K562 (cell line): Measurements from ENCODE around the gene SPEM3. TPM values are rescaled to one million over a fixed set of nuclear protein-coding genes. Genes with fewer than 3 reads are reported as not detected.
A peak's percentile ranks its signal among the peaks of the same experiment; 100 is the strongest.

Experiments used
- CBFA2T3 ChIP-seq: fragments of 450-650 bp; IDR thresholded peaks from 2 replicates; pipeline ENCODE4 v1.6.1; 2017
- ETV5 ChIP-seq: sonication (generic); formaldehyde crosslinking; IDR thresholded peaks from 2 replicates; pipeline ENCODE4 v1.4.0; 2020; ENCODE audit warnings: low read depth, mild to moderate bottlenecking, missing genetic modification reagents
- FOXK2 ChIP-seq, 2 experiments: fragments of 450-650 bp; IDR thresholded peaks in 1 of 2; conservative IDR thresholded peaks in 1 of 2; 2 replicates each; pipeline ENCODE4 v1.6.1; 2016; ENCODE audit warnings: low read depth in 2 of 2, mild to moderate bottlenecking in 1 of 2
- KAT7 ChIP-seq: sonication (generic); formaldehyde crosslinking; IDR thresholded peaks from 2 replicates; pipeline ENCODE4 v1.8.0; 2022; ENCODE audit warnings: missing genetic modification reagents, mild to moderate bottlenecking, borderline replicate concordance
- MTA2 ChIP-seq: fragments of 450-650 bp; IDR thresholded peaks from 2 replicates; pipeline ENCODE4 v1.6.1; 2016; ENCODE audit warnings: low read depth
- MTF1 ChIP-seq: fragments of 250-450 bp; sonication (Bioruptor Pico); IDR thresholded peaks from 2 replicates; pipeline ENCODE4 v1.9.0; 2021; ENCODE audit warnings: moderate library complexity, mild to moderate bottlenecking, inconsistent platforms, borderline replicate concordance
- POLR2AphosphoS5 ChIP-seq: IDR thresholded peaks from 2 replicates; pipeline ENCODE4 v1.6.1; 2011; ENCODE audit warnings: mild to moderate bottlenecking, low read depth, low read length, moderate library complexity; ENCODE audit not compliant: control insufficient read depth, insufficient read depth
- PTTG1 ChIP-seq: fragments of 450-650 bp; IDR thresholded peaks from 2 replicates; pipeline ENCODE4 v1.6.1; 2016; ENCODE audit warnings: low read depth, mild to moderate bottlenecking, missing genetic modification characterization, missing compliant biosample characterization
- SMARCA5 ChIP-seq: fragments of 450-650 bp; IDR thresholded peaks from 2 replicates; pipeline ENCODE4 v1.6.1; 2016
- STAT5A ChIP-seq: IDR thresholded peaks from 2 replicates; pipeline ENCODE4 v1.6.1; 2012; ENCODE audit warnings: low read length, inconsistent platforms, borderline replicate concordance
- YY1 ChIP-seq, 3 experiments: IDR thresholded peaks; 2 replicates each; pipeline ENCODE4 v1.6.1; 2011; ENCODE audit warnings: low read length in 2 of 3, mild to moderate bottlenecking in 2 of 3, moderate library complexity in 2 of 3, borderline replicate concordance in 1 of 3, control low read depth in 1 of 3, low read depth in 1 of 3; ENCODE audit not compliant: insufficient read depth in 3 of 3, insufficient replicate concordance in 2 of 3, control insufficient read depth in 1 of 3, insufficient read length in 1 of 3; ENCODE audit errors: extremely low read depth in 1 of 3
- ZNF79 ChIP-seq: fragments of 250-450 bp; sonication (Bioruptor Pico); IDR thresholded peaks from 2 replicates; pipeline ENCODE4 v1.4.0; 2020; ENCODE audit warnings: low read depth, mild to moderate bottlenecking, moderate library complexity
- polyA plus RNA-seq, 8 experiments: library from polyadenylated mRNA; depleted of rRNA in 4 of 8; stranded (reverse) in 5 of 8; unstranded in 3 of 8; fragments of >200 nt; fragmentation: Nextera tagmentation in 2 of 8; fragmentation: Illumina TruSeq in 1 of 8; extraction: Ambion mirVana in 2 of 8; extraction: Trizol in 1 of 8; gene quantifications; 2 replicates each; pipeline versions ENCODE4 v1.2.1 to v1.2.3, GENCODE V29; 2011 to 2014; ENCODE audit warnings: inconsistent platforms in 1 of 8, missing spikeins in 1 of 8
- total RNA-seq, 7 experiments: library from RNA; depleted of rRNA in 6 of 7; stranded (reverse); fragments of >200 nt in 6 of 7; fragmentation: Illumina TruSeq in 2 of 7; extraction: Trizol in 2 of 7; gene quantifications; 2 replicates each; pipeline versions ENCODE4 v1.2.1 to v1.2.3, GENCODE V29; 2011 to 2021; ENCODE audit warnings: low replicate concordance in 1 of 7
- TF ChIP-seq, protein P1 (sequence below): fragments of 200-800 bp; sonication (Bioruptor generic); IDR thresholded peaks from 2 replicates; pipeline ENCODE4 v1.6.1; 2017; ENCODE audit warnings: missing genetic modification characterization, missing compliant biosample characterization
- TF ChIP-seq, protein P2 (sequence below): fragments of 450-650 bp; formaldehyde crosslinking; IDR thresholded peaks from 2 replicates; pipeline ENCODE4 v1.4.0; 2022; ENCODE audit warnings: missing genetic modification characterization
- TF ChIP-seq, protein P3 (sequence below): fragments of 450-650 bp; IDR thresholded peaks from 2 replicates; pipeline ENCODE4 v1.6.1; 2018; ENCODE audit not compliant: partially characterized antibody
- TF ChIP-seq, protein P4 (sequence below): fragments of 200-800 bp; sonication (Bioruptor generic); IDR thresholded peaks from 2 replicates; pipeline ENCODE4 v1.6.1; 2017; ENCODE audit warnings: missing genetic modification characterization, missing compliant biosample characterization
- TF ChIP-seq, protein P5 (sequence below): sonication (generic); formaldehyde crosslinking; IDR thresholded peaks from 2 replicates; pipeline ENCODE4 v1.8.0; 2022; ENCODE audit warnings: missing genetic modification reagents, mild to moderate bottlenecking, moderate library complexity, borderline replicate concordance

The SPEM3 gene
- total and polyA plus RNA-seq, 9 of the 15 experiments (the other 6 are each of a cell fraction or from before 2014, with no cell fraction given), result not detected

DNA sequence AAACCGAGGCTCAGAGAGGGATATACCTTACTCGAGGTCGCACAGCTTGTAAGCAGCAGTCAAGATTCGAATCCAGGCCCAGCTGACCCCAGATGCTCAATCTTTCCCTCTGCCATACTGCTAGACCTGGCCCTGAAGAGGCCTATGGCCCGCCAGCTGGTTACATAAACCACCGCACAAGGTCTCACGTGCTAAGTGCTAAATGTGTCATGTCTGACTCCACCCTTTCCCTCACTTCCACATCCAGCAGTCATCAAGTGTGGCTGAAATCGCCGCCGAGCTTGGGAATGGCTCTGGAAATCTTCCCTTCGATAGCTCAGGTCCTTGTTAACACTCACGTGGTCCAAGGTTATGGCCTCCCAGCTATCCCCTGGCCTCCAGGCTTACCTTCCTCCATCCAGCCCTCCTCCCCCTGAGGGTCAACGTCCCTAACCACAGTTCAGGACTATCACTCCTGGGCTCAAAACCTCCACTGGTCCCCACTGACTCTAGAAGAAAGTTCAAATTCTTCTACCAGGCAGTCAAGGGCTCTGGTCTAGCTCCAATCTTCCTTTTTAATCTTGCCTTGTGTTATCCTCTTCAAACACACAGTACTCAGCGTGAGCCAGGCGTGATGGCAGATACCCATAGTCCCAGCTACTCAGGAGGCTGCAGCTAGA, 47.2 kb downstream of the SPEM3 start (continued):
- TF ChIP-seq, protein P1, sequence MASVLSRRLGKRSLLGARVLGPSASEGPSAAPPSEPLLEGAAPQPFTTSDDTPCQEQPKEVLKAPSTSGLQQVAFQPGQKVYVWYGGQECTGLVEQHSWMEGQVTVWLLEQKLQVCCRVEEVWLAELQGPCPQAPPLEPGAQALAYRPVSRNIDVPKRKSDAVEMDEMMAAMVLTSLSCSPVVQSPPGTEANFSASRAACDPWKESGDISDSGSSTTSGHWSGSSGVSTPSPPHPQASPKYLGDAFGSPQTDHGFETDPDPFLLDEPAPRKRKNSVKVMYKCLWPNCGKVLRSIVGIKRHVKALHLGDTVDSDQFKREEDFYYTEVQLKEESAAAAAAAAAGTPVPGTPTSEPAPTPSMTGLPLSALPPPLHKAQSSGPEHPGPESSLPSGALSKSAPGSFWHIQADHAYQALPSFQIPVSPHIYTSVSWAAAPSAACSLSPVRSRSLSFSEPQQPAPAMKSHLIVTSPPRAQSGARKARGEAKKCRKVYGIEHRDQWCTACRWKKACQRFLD (CRISPR knock-in tag), result no peak
- TF ChIP-seq ZNF79 (CRISPR knock-in tag), result no peak
- TF ChIP-seq, protein P2, sequence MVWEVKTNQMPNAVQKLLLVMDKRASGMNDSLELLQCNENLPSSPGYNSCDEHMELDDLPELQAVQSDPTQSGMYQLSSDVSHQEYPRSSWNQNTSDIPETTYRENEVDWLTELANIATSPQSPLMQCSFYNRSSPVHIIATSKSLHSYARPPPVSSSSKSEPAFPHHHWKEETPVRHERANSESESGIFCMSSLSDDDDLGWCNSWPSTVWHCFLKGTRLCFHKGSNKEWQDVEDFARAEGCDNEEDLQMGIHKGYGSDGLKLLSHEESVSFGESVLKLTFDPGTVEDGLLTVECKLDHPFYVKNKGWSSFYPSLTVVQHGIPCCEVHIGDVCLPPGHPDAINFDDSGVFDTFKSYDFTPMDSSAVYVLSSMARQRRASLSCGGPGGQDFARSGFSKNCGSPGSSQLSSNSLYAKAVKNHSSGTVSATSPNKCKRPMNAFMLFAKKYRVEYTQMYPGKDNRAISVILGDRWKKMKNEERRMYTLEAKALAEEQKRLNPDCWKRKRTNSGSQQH (CRISPR knock-in tag), result no peak
- 0 out of 2 replicates have a peak, but pooled peaks have one; percentile 24 for TF ChIP-seq KAT7 (CRISPR knock-in tag)
- no peak for TF ChIP-seq ETV5
- TF ChIP-seq STAT5A, result peak; percentile 57; the same call in 1 of the 2 replicates
- peak; percentile 57; the same call in 1 of the 2 replicates for TF ChIP-seq POLR2AphosphoS5
- TF ChIP-seq SMARCA5, result no peak
- TF ChIP-seq MTA2, result peak; percentile 65
- peak in 1 of 3 experiments; percentile 60 for TF ChIP-seq YY1 (IDR thresholded peaks at IDR 0.05; ENCODE audit: borderline replicate concordance in 1 of 3, control insufficient read depth in 1 of 3, extremely low read depth in 1 of 3, insufficient read depth in 3 of 3, insufficient read length in 1 of 3, insufficient replicate concordance in 2 of 3, low read depth in 1 of 3, low read length in 2 of 3)
- TF ChIP-seq FOXK2 (conservative IDR thresholded peaks at IDR 0.05 in 1 of 2, IDR thresholded peaks at IDR 0.05 in 1 of 2; ENCODE audit: low read depth in 2 of 2), result no peak
- TF ChIP-seq, protein P3, sequence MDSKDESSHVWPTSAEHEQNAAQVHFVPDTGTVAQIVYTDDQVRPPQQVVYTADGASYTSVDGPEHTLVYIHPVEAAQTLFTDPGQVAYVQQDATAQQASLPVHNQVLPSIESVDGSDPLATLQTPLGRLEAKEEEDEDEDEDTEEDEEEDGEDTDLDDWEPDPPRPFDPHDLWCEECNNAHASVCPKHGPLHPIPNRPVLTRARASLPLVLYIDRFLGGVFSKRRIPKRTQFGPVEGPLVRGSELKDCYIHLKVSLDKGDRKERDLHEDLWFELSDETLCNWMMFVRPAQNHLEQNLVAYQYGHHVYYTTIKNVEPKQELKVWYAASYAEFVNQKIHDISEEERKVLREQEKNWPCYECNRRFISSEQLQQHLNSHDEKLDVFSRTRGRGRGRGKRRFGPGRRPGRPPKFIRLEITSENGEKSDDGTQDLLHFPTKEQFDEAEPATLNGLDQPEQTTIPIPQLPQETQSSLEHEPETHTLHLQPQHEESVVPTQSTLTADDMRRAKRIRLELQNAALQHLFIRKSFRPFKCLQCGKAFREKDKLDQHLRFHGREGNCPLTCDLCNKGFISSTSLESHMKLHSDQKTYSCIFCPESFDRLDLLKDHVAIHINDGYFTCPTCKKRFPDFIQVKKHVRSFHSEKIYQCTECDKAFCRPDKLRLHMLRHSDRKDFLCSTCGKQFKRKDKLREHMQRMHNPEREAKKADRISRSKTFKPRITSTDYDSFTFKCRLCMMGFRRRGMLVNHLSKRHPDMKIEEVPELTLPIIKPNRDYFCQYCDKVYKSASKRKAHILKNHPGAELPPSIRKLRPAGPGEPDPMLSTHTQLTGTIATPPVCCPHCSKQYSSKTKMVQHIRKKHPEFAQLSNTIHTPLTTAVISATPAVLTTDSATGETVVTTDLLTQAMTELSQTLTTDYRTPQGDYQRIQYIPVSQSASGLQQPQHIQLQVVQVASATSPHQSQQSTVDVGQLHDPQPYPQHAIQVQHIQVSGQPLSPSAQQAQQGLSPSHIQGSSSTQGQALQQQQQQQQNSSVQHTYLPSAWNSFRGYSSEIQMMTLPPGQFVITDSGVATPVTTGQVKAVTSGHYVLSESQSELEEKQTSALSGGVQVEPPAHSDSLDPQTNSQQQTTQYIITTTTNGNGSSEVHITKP, result no peak
- no peak for TF ChIP-seq PTTG1
- TF ChIP-seq, protein P4, sequence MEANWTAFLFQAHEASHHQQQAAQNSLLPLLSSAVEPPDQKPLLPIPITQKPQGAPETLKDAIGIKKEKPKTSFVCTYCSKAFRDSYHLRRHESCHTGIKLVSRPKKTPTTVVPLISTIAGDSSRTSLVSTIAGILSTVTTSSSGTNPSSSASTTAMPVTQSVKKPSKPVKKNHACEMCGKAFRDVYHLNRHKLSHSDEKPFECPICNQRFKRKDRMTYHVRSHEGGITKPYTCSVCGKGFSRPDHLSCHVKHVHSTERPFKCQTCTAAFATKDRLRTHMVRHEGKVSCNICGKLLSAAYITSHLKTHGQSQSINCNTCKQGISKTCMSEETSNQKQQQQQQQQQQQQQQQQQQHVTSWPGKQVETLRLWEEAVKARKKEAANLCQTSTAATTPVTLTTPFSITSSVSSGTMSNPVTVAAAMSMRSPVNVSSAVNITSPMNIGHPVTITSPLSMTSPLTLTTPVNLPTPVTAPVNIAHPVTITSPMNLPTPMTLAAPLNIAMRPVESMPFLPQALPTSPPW (CRISPR knock-in tag), result peak; percentile 51
- TF ChIP-seq, protein P5, sequence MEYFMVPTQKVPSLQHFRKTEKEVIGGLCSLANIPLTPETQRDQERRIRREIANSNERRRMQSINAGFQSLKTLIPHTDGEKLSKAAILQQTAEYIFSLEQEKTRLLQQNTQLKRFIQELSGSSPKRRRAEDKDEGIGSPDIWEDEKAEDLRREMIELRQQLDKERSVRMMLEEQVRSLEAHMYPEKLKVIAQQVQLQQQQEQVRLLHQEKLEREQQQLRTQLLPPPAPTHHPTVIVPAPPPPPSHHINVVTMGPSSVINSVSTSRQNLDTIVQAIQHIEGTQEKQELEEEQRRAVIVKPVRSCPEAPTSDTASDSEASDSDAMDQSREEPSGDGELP (CRISPR knock-in tag), result peak; percentile 93
- peak; percentile 85 for TF ChIP-seq CBFA2T3
- no peak for TF ChIP-seq MTF1 (CRISPR knock-in tag)
